ENCODE data around the gene TDRD7.

TDRD7 gene

GRCh38 chr9:97521576-97522333 lies 109.9 kb downstream of the TDRD7 start:
- Histone ChIP-seq H3K4me1 (ENCODE audit: control insufficient read depth in 1 of 2, insufficient read depth in 2 of 2, low read length in 2 of 2) (peaks cover 0 to 9% of the 10 kb centered on the region in 2 donors), H3K9me3 (ENCODE audit: control insufficient read depth in 1 of 2, low read length in 2 of 2) (no peaks in the 10 kb centered on the region), H3K36me3 (ENCODE audit: control insufficient read depth in 1 of 2, insufficient read depth in 2 of 2, low read length in 2 of 2) (no peaks in the 10 kb centered on the region), H3K9ac (ENCODE audit: low read depth in 1 of 2, low read length in 2 of 2) (no peak overlapping the region), H3K4me3 (ENCODE audit: low read depth in 1 of 2, low read length in 2 of 2) (no peak overlapping the region), H3K27me3 (ENCODE audit: control insufficient read depth in 1 of 2, insufficient read depth in 2 of 2, low read length in 2 of 2) (no peaks in the 10 kb centered on the region), H3K27ac (ENCODE audit: low read depth, low read length) (no peak overlapping the region)

GRCh38 chr9:97524424-97524823 lies 112.5 kb downstream of the TDRD7 start:
- Histone ChIP-seq H3K4me3 (ENCODE audit: low read depth in 1 of 2, low read length in 2 of 2) (no peak overlapping the region), H3K27me3 (ENCODE audit: control insufficient read depth in 1 of 2, insufficient read depth in 2 of 2, low read length in 2 of 2) (no peaks in the 10 kb centered on the region), H3K36me3 (ENCODE audit: control insufficient read depth in 1 of 2, insufficient read depth in 2 of 2, low read length in 2 of 2) (no peaks in the 10 kb centered on the region), H3K4me1 (ENCODE audit: control insufficient read depth in 1 of 2, insufficient read depth in 2 of 2, low read length in 2 of 2) (peaks cover 0 to 4% of the 10 kb centered on the region in 2 donors), H3K9ac (ENCODE audit: low read depth in 1 of 2, low read length in 2 of 2) (no peak overlapping the region), H3K27ac (ENCODE audit: low read depth, low read length) (no peak overlapping the region), H3K9me3 (ENCODE audit: control insufficient read depth in 1 of 2, low read length in 2 of 2) (no peaks in the 10 kb centered on the region)

- Histone ChIP-seq H3K9ac (ENCODE audit: low read depth in 1 of 2, low read length in 2 of 2) (no peak overlapping the region), H3K4me3 (ENCODE audit: low read depth in 1 of 2, low read length in 2 of 2) (no peak overlapping the region), H3K36me3 (ENCODE audit: control insufficient read depth in 1 of 2, insufficient read depth in 2 of 2, low read length in 2 of 2) (no peaks in the 10 kb centered on the region), H3K9me3 (ENCODE audit: control insufficient read depth in 1 of 2, low read length in 2 of 2) (no peaks in the 10 kb centered on the region), H3K27me3 (ENCODE audit: control insufficient read depth in 1 of 2, insufficient read depth in 2 of 2, low read length in 2 of 2) (no peaks in the 10 kb centered on the region), H3K4me1 (ENCODE audit: control insufficient read depth in 1 of 2, insufficient read depth in 2 of 2, low read length in 2 of 2) (peaks cover 0 to 4% of the 10 kb centered on the region in 2 donors), H3K27ac (ENCODE audit: low read depth, low read length) (no peak overlapping the region)
These were observed 113.6 kb downstream of the TDRD7 start for GRCh38 chr9:97525451-97525850.

GRCh38 chr9:97526895-97527575 lies 115.1 kb downstream of the TDRD7 start:
- Histone ChIP-seq H3K27me3 (ENCODE audit: control insufficient read depth in 1 of 2, insufficient read depth in 2 of 2, low read length in 2 of 2) (no peaks in the 10 kb centered on the region), H3K36me3 (ENCODE audit: control insufficient read depth in 1 of 2, insufficient read depth in 2 of 2, low read length in 2 of 2) (no peaks in the 10 kb centered on the region), H3K4me1 (ENCODE audit: control insufficient read depth in 1 of 2, insufficient read depth in 2 of 2, low read length in 2 of 2) (peaks cover 0 to 4% of the 10 kb centered on the region in 2 donors), H3K4me3 (ENCODE audit: low read depth in 1 of 2, low read length in 2 of 2) (no peak overlapping the region), H3K9me3 (ENCODE audit: control insufficient read depth in 1 of 2, low read length in 2 of 2) (no peaks in the 10 kb centered on the region), H3K9ac (ENCODE audit: low read depth in 1 of 2, low read length in 2 of 2) (no peak overlapping the region), H3K27ac (ENCODE audit: low read depth, low read length) (no peak overlapping the region)

- Histone ChIP-seq H3K9ac (ENCODE audit: low read depth in 1 of 2, low read length in 2 of 2) (no peak overlapping the region), H3K4me1 (ENCODE audit: control insufficient read depth in 1 of 2, insufficient read depth in 2 of 2, low read length in 2 of 2) (peaks cover 0 to 4% of the 10 kb centered on the region in 2 donors), H3K9me3 (ENCODE audit: control insufficient read depth in 1 of 2, low read length in 2 of 2) (no peaks in the 10 kb centered on the region), H3K4me3 (ENCODE audit: low read depth in 1 of 2, low read length in 2 of 2) (no peak overlapping the region), H3K27me3 (ENCODE audit: control insufficient read depth in 1 of 2, insufficient read depth in 2 of 2, low read length in 2 of 2) (no peaks in the 10 kb centered on the region), H3K27ac (ENCODE audit: low read depth, low read length) (no peak overlapping the region), H3K36me3 (ENCODE audit: control insufficient read depth in 1 of 2, insufficient read depth in 2 of 2, low read length in 2 of 2) (no peaks in the 10 kb centered on the region)
These were observed 116.0 kb downstream of the TDRD7 start for GRCh38 chr9:97527626-97528528.

GRCh38 chr9:97528529-97529230 lies 116.8 kb downstream of the TDRD7 start:
- Histone ChIP-seq H3K27me3 (ENCODE audit: control insufficient read depth in 1 of 2, insufficient read depth in 2 of 2, low read length in 2 of 2) (no peaks in the 10 kb centered on the region), H3K9me3 (ENCODE audit: control insufficient read depth in 1 of 2, low read length in 2 of 2) (no peaks in the 10 kb centered on the region), H3K36me3 (ENCODE audit: control insufficient read depth in 1 of 2, insufficient read depth in 2 of 2, low read length in 2 of 2) (no peaks in the 10 kb centered on the region), H3K4me3 (ENCODE audit: low read depth in 1 of 2, low read length in 2 of 2) (no peak overlapping the region), H3K4me1 (ENCODE audit: control insufficient read depth in 1 of 2, insufficient read depth in 2 of 2, low read length in 2 of 2) (peaks cover 0 to 4% of the 10 kb centered on the region in 2 donors), H3K27ac (ENCODE audit: low read depth, low read length) (no peak overlapping the region), H3K9ac (ENCODE audit: low read depth in 1 of 2, low read length in 2 of 2) (no peak overlapping the region)

- Histone ChIP-seq H3K36me3 (ENCODE audit: control insufficient read depth in 1 of 2, insufficient read depth in 2 of 2, low read length in 2 of 2) (no peaks in the 10 kb centered on the region), H3K4me1 (ENCODE audit: control insufficient read depth in 1 of 2, insufficient read depth in 2 of 2, low read length in 2 of 2) (peaks cover 0 to 4% of the 10 kb centered on the region in 2 donors)
These were observed 117.6 kb downstream of the TDRD7 start for GRCh38 chr9:97529363-97530076.

GRCh38 chr9:97531888-97532376 lies 120.0 kb downstream of the TDRD7 start:
- Histone ChIP-seq H3K27me3 (ENCODE audit: control insufficient read depth in 1 of 2, insufficient read depth in 2 of 2, low read length in 2 of 2) (no peaks in the 10 kb centered on the region), H3K9ac (ENCODE audit: low read depth in 1 of 2, low read length in 2 of 2) (no peak overlapping the region), H3K27ac (ENCODE audit: low read depth, low read length) (no peak overlapping the region), H3K9me3 (ENCODE audit: control insufficient read depth in 1 of 2, low read length in 2 of 2) (no peaks in the 10 kb centered on the region), H3K4me3 (ENCODE audit: low read depth in 1 of 2, low read length in 2 of 2) (no peak overlapping the region), H3K4me1 (ENCODE audit: control insufficient read depth in 1 of 2, insufficient read depth in 2 of 2, low read length in 2 of 2) (peaks cover 0 to 4% of the 10 kb centered on the region in 2 donors), H3K36me3 (ENCODE audit: control insufficient read depth in 1 of 2, insufficient read depth in 2 of 2, low read length in 2 of 2) (no peaks in the 10 kb centered on the region)

More at GRCh38 chr9:97529363-97530076, 117.6 kb downstream of the TDRD7 start:
- Histone ChIP-seq H3K9ac (ENCODE audit: low read depth in 1 of 2, low read length in 2 of 2) (no peak overlapping the region), H3K9me3 (ENCODE audit: control insufficient read depth in 1 of 2, low read length in 2 of 2) (no peaks in the 10 kb centered on the region), H3K27ac (ENCODE audit: low read depth, low read length) (no peak overlapping the region), H3K27me3 (ENCODE audit: control insufficient read depth in 1 of 2, insufficient read depth in 2 of 2, low read length in 2 of 2) (no peaks in the 10 kb centered on the region), H3K4me3 (ENCODE audit: low read depth in 1 of 2, low read length in 2 of 2) (no peak overlapping the region)

- H3K27me3 ChIP-seq (ENCODE audit: control insufficient read depth in 1 of 2, insufficient read depth in 2 of 2, low read length in 2 of 2) = no peaks in the 10 kb centered on the region
- no peak overlapping the region for H3K9ac ChIP-seq (ENCODE audit: low read depth in 1 of 2, low read length in 2 of 2)
- H3K27ac ChIP-seq (ENCODE audit: low read depth, low read length) = no peak overlapping the region
- no peaks in the 10 kb centered on the region for H3K36me3 ChIP-seq (ENCODE audit: control insufficient read depth in 1 of 2, insufficient read depth in 2 of 2, low read length in 2 of 2)
- no peaks in the 10 kb centered on the region for H3K9me3 ChIP-seq (ENCODE audit: control insufficient read depth in 1 of 2, low read length in 2 of 2)
- no peak overlapping the region for H3K4me3 ChIP-seq (ENCODE audit: low read depth in 1 of 2, low read length in 2 of 2)
- H3K4me1 ChIP-seq (ENCODE audit: control insufficient read depth in 1 of 2, insufficient read depth in 2 of 2, low read length in 2 of 2) = no peaks in the 10 kb centered on the region
These were observed 122.3 kb downstream of the TDRD7 start for GRCh38 chr9:97534185-97534584.
